OCI-LY1 (cell line): Measurements from ENCODE around the gene ALG8.

Source experiments
- H2AFZ ChIP-seq: fragments of 200-600 bp; sonication (generic), shearing (Covaris generic); 2 replicates; pipeline ENCODE4 v1.6.0; 2014; ENCODE audit warnings: antibody characterized with exemption, mild to moderate bottlenecking, low read length
- H3F3A ChIP-seq: fragments of 200-600 bp; sonication (generic), shearing (Covaris generic); 2 replicates; pipeline ENCODE4 v1.6.0; 2014; ENCODE audit warnings: mild to moderate bottlenecking, antibody characterized with exemption, low read length, moderate library complexity; ENCODE audit not compliant: insufficient read depth
- H3K27ac ChIP-seq: fragments of 200-600 bp; sonication (generic); 2 replicates; pipeline ENCODE4 v1.5.1; 2014; ENCODE audit warnings: low read length, mixed run types, mild to moderate bottlenecking, low read depth; ENCODE audit not compliant: poor library complexity, severe bottlenecking
- H3K27me3 ChIP-seq: fragments of 200-600 bp; sonication (generic); 2 replicates; pipeline ENCODE4 v1.6.0; 2014; ENCODE audit warnings: antibody characterized with exemption, mild to moderate bottlenecking, low read length, moderate library complexity; ENCODE audit not compliant: insufficient read depth
- H3K36me3 ChIP-seq: fragments of 200-600 bp; sonication (generic); 2 replicates; pipeline ENCODE4 v1.6.1; 2014; ENCODE audit warnings: mild to moderate bottlenecking, antibody characterized with exemption, low read length, moderate library complexity, mixed read lengths; ENCODE audit not compliant: insufficient read depth
- H3K4me1 ChIP-seq: fragments of 200-600 bp; sonication (generic); 2 replicates; pipeline ENCODE4 v1.5.1; 2014; ENCODE audit warnings: mild to moderate bottlenecking, low read length, moderate library complexity; ENCODE audit not compliant: insufficient read depth, severe bottlenecking
- H3K4me2 ChIP-seq: fragments of 200-600 bp; sonication (generic), shearing (Covaris generic); 2 replicates; pipeline ENCODE4 v1.6.1; 2014; ENCODE audit warnings: low read length
- H3K4me3 ChIP-seq: fragments of 200-600 bp; sonication (generic); 2 replicates; pipeline ENCODE4 v1.5.1; 2014; ENCODE audit warnings: low read length, low read depth, mild to moderate bottlenecking, mixed read lengths; ENCODE audit not compliant: poor library complexity, severe bottlenecking
- H3K79me2 ChIP-seq: fragments of 200-600 bp; shearing (Covaris generic); 2 replicates; pipeline ENCODE4 v1.6.1; 2016; ENCODE audit warnings: mixed run types, low read length, mixed read lengths; ENCODE audit not compliant: insufficient read depth
- H3K9ac ChIP-seq: fragments of 200-600 bp; sonication (generic), shearing (Covaris generic); 2 replicates; pipeline ENCODE4 v1.6.1; 2014; ENCODE audit warnings: mild to moderate bottlenecking, low read length, mixed read lengths
- H3K9me2 ChIP-seq: fragments of 200-600 bp; sonication (generic), shearing (Covaris generic); 2 replicates; pipeline ENCODE4 v1.6.1; 2014; ENCODE audit warnings: low read depth, mild to moderate bottlenecking, low read length, mixed read lengths
- H3K9me3 ChIP-seq: fragments of 200-600 bp; shearing (Covaris generic); 2 replicates; pipeline ENCODE4 v1.6.1; 2014; ENCODE audit warnings: low read length, mixed read lengths
- H4K20me1 ChIP-seq: fragments of 200-600 bp; sonication (generic), shearing (Covaris generic); 2 replicates; pipeline ENCODE4 v1.6.0; 2016; ENCODE audit warnings: mild to moderate bottlenecking, low read length; ENCODE audit not compliant: insufficient read depth
- CTCF ChIP-seq: fragments of 200-600 bp; sonication (generic), shearing (Covaris generic); IDR thresholded peaks from 2 replicates; pipeline ENCODE4 v1.5.1; 2017; ENCODE audit warnings: mild to moderate bottlenecking, antibody characterized with exemption, low read length, moderate library complexity, mixed read lengths
- EZH2 ChIP-seq: fragments of 200-600 bp; sonication (generic), shearing (Covaris generic); IDR thresholded peaks from 2 replicates; pipeline ENCODE4 v1.8.0; 2017; ENCODE audit warnings: borderline replicate concordance, mixed run types, mild to moderate bottlenecking, antibody characterized with exemption, low read length, moderate library complexity, mixed read lengths

ALG8 gene

GRCh38 chr11:78131956-78132355, 7.5 kb downstream of the ALG8 start:
- no peaks in the 10 kb centered on the region for H3F3A ChIP-seq
- no peaks in the 10 kb centered on the region for H3K9me2 ChIP-seq
- no peak overlapping the region for H3K4me2 ChIP-seq
- peaks cover 31% of the 10 kb centered on the region for H3K36me3 ChIP-seq
- H2AFZ ChIP-seq = no peak overlapping the region
- TF ChIP-seq CTCF (no peak), EZH2 (no peak)
- no peak overlapping the region for H3K4me3 ChIP-seq
- no peak overlapping the region for H3K27ac ChIP-seq
- H3K9me3 ChIP-seq = no peaks in the 10 kb centered on the region
- no peaks in the 10 kb centered on the region for H3K79me2 ChIP-seq
- H4K20me1 ChIP-seq = no peaks in the 10 kb centered on the region
- no peaks in the 10 kb centered on the region for H3K27me3 ChIP-seq
- H3K4me1 ChIP-seq = no peaks in the 10 kb centered on the region
- no peak overlapping the region for H3K9ac ChIP-seq

- no peak overlapping the region for H3K27ac ChIP-seq
- H3K9me2 ChIP-seq = no peaks in the 10 kb centered on the region
- H3K4me3 ChIP-seq = no peak overlapping the region
- H3K27me3 ChIP-seq = no peaks in the 10 kb centered on the region
- H3F3A ChIP-seq = no peaks in the 10 kb centered on the region
- no peak overlapping the region for H3K4me2 ChIP-seq
- H4K20me1 ChIP-seq = no peaks in the 10 kb centered on the region
- H3K9me3 ChIP-seq = no peaks in the 10 kb centered on the region
- no peak overlapping the region for H2AFZ ChIP-seq
- TF ChIP-seq CTCF (no peak), EZH2 (no peak)
- no peak overlapping the region for H3K9ac ChIP-seq
- no peaks in the 10 kb centered on the region for H3K79me2 ChIP-seq
- H3K36me3 ChIP-seq = peaks cover 19% of the 10 kb centered on the region
- no peaks in the 10 kb centered on the region for H3K4me1 ChIP-seq
These were observed 12.0 kb downstream of the ALG8 start for GRCh38 chr11:78127403-78127802.

GRCh38 chr11:78112582-78113275, 26.7 kb downstream of the ALG8 start:
- Histone ChIP-seq H3F3A (no peaks in the 10 kb centered on the region), H3K27ac (no peak overlapping the region), H3K9me3 (no peaks in the 10 kb centered on the region), H3K36me3 (peaks cover 50% of the 10 kb centered on the region), H3K27me3 (no peaks in the 10 kb centered on the region), H3K4me1 (no peaks in the 10 kb centered on the region), H4K20me1 (no peaks in the 10 kb centered on the region), H3K79me2 (no peaks in the 10 kb centered on the region), H2AFZ (no peak overlapping the region), H3K9ac (no peak overlapping the region), H3K4me3 (no peak overlapping the region), H3K9me2 (no peaks in the 10 kb centered on the region), H3K4me2 (no peak overlapping the region)
- TF ChIP-seq EZH2 = no peak
- TF ChIP-seq CTCF = no peak
